Hepatocyte (in vitro differentiated cells): ENCODE data around the gene MEGF11. TPM values are rescaled to one million over a fixed set of nuclear protein-coding genes. Genes with fewer than 3 reads are reported as not detected.

ENCODE experiments used
- DNase-seq: peaks from one replicate; pipeline ENCODE4 v3.0.0-alpha.2; 2016; ENCODE audit warnings: low spot score
- H2AFZ ChIP-seq: fragments of 200-600 bp; sonication (generic); 2 replicates; pipeline ENCODE4 v1.6.0; 2016; ENCODE audit warnings: antibody characterized with exemption, mild to moderate bottlenecking
- H3K27ac ChIP-seq: fragments of 200-600 bp; sonication (generic); 2 replicates; pipeline ENCODE4 v1.5.1; 2016; ENCODE audit warnings: mild to moderate bottlenecking
- H3K27me3 ChIP-seq: fragments of 200-600 bp; sonication (generic); 2 replicates; pipeline ENCODE4 v1.6.1; 2016
- H3K36me3 ChIP-seq: fragments of 200-600 bp; sonication (generic); replicated peaks from 2 replicates; pipeline ENCODE4 v1.5.1; 2016; ENCODE audit warnings: low read depth; ENCODE audit not compliant: insufficient read depth
- H3K4me1 ChIP-seq: fragments of 200-600 bp; sonication (generic); 2 replicates; pipeline ENCODE4 v1.5.1; 2016; ENCODE audit warnings: mild to moderate bottlenecking, moderate library complexity; ENCODE audit not compliant: insufficient read depth
- H3K4me2 ChIP-seq: fragments of 200-600 bp; sonication (generic); 2 replicates; pipeline ENCODE4 v1.6.0; 2016
- H3K4me3 ChIP-seq: fragments of 200-600 bp; sonication (generic); 2 replicates; pipeline ENCODE4 v1.5.1; 2016; ENCODE audit warnings: mild to moderate bottlenecking
- H3K79me2 ChIP-seq: fragments of 200-600 bp; sonication (generic); 2 replicates; pipeline ENCODE4 v1.6.0; 2017; ENCODE audit warnings: mild to moderate bottlenecking
- H3K9me2 ChIP-seq: fragments of 200-600 bp; sonication (generic); replicated peaks from 2 replicates; pipeline ENCODE4 v1.6.0; 2017; ENCODE audit warnings: mild to moderate bottlenecking; ENCODE audit not compliant: insufficient read depth
- H3K9me3 ChIP-seq: fragments of 200-600 bp; sonication (generic); 2 replicates; pipeline ENCODE4 v1.5.1; 2016; ENCODE audit warnings: low read depth, mild to moderate bottlenecking
- H4K20me1 ChIP-seq: fragments of 200-600 bp; sonication (generic); 2 replicates; pipeline ENCODE4 v1.6.0; 2016; ENCODE audit warnings: mild to moderate bottlenecking; ENCODE audit not compliant: insufficient read depth, poor library complexity, severe bottlenecking
- CTCF ChIP-seq: fragments of 200-600 bp; sonication (generic); IDR thresholded peaks from 2 replicates; pipeline ENCODE4 v1.5.1; 2016; ENCODE audit warnings: antibody characterized with exemption, mild to moderate bottlenecking; ENCODE audit not compliant: poor library complexity
- EZH2 ChIP-seq: fragments of 200-600 bp; sonication (generic); IDR thresholded peaks from 2 replicates; pipeline ENCODE4 v1.6.1; 2016; ENCODE audit warnings: antibody characterized with exemption, mild to moderate bottlenecking, borderline replicate concordance
- EZH2phosphoT487 ChIP-seq: fragments of 200-600 bp; sonication (generic); IDR thresholded peaks from one replicate; pipeline ENCODE4 v1.6.1; 2018; ENCODE audit warnings: antibody characterized with exemption, mild to moderate bottlenecking, low read depth, moderate library complexity; ENCODE audit not compliant: unreplicated experiment, severe bottlenecking
- WGBS: methylation state at CpG from one replicate; pipeline ENCODE4 v1.1.6; 2016; ENCODE audit warnings: low lambda C conversion rate; ENCODE audit errors: missing lambda C conversion rate; 5-methylcytosine and 5-hydroxymethylcytosine counted together
- polyA plus RNA-seq: library from polyadenylated mRNA; unstranded; fragments of >200 nt; fragmentation: Nextera tagmentation; extraction: Ambion mirVana; gene quantifications from 2 replicates; pipeline ENCODE4 v1.2.1, GENCODE V29; 2016
- total RNA-seq: library from RNA; depleted of rRNA; stranded (reverse); fragments of >200 nt; gene quantifications from 2 replicates; pipeline ENCODE4 v1.2.3, GENCODE V29; 2014

Gene MEGF11
- total and polyA plus RNA-seq, 2 experiments from 2014 or later: 0.07 to 0.25 TPM

DNA sequence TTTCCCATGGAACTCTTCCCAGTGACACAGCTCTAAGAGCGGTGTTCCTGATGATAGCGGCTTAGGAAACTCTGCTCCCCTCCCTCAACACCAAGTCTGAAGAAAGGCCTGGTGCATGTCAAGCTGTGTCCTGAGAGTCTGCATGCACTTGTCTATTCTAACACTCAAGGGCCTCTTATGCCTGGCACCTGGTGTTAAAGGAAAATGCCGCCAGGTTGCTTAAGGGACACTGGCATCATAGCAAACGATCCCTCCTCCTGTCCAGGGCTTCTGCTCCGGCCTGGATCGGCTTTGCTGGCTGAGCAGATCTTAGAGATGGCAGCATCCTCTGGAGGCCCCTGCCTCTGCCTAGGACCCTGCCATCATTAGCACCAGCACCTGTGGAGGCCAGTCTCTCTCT, 121.7 kb downstream of the MEGF11 start:
- no peaks in the 10 kb centered on the region for H3K36me3 ChIP-seq
- H3K9me2 ChIP-seq: no peaks in the 10 kb centered on the region
- H3K4me2 ChIP-seq: no peak overlapping the region
- no peaks in the 10 kb centered on the region for H3K9me3 ChIP-seq
- H3K4me3 ChIP-seq: no peak overlapping the region
- no peak for DNase-seq
- H3K27me3 ChIP-seq: no peaks in the 10 kb centered on the region
- 84% methylated on average over 6 of the region's 6 CpGs for WGBS
- H2AFZ ChIP-seq: no peak overlapping the region
- no peaks in the 10 kb centered on the region for H3K4me1 ChIP-seq
- no peaks in the 10 kb centered on the region for H3K79me2 ChIP-seq
- no peaks in the 10 kb centered on the region for H4K20me1 ChIP-seq
- TF ChIP-seq EZH2phosphoT487 (no peak), EZH2 (no peak), CTCF (no peak)
- no peak overlapping the region for H3K27ac ChIP-seq

GRCh38 chr15:66131200-66131599, 122.3 kb downstream of the MEGF11 start:
- no peak for TF ChIP-seq CTCF
- TF ChIP-seq EZH2phosphoT487: no peak
- TF ChIP-seq EZH2: no peak
- no peaks in the 10 kb centered on the region for H3K27me3 ChIP-seq
- DNase-seq: no peak
- no peaks in the 10 kb centered on the region for H3K9me3 ChIP-seq
- H3K9me2 ChIP-seq: no peaks in the 10 kb centered on the region
- H2AFZ ChIP-seq: no peak overlapping the region
- H3K36me3 ChIP-seq: no peaks in the 10 kb centered on the region
- no peak overlapping the region for H3K27ac ChIP-seq
- 93% methylated on average over 4 of the region's 4 CpGs for WGBS
- H3K4me2 ChIP-seq: no peak overlapping the region
- H3K79me2 ChIP-seq: no peaks in the 10 kb centered on the region
- no peaks in the 10 kb centered on the region for H3K4me1 ChIP-seq
- no peaks in the 10 kb centered on the region for H4K20me1 ChIP-seq
- no peak overlapping the region for H3K4me3 ChIP-seq

- Histone ChIP-seq H2AFZ (no peak overlapping the region), H3K4me2 (no peak overlapping the region), H3K27me3 (no peaks in the 10 kb centered on the region), H3K79me2 (no peaks in the 10 kb centered on the region), H3K36me3 (no peaks in the 10 kb centered on the region), H3K4me3 (no peak overlapping the region), H3K9me3 (no peaks in the 10 kb centered on the region), H3K4me1 (no peaks in the 10 kb centered on the region), H4K20me1 (no peaks in the 10 kb centered on the region), H3K27ac (no peak overlapping the region), H3K9me2 (no peaks in the 10 kb centered on the region)
- DNase-seq: no peak
- no peak for TF ChIP-seq EZH2phosphoT487
- TF ChIP-seq CTCF: no peak
- TF ChIP-seq EZH2: no peak
- 62% methylated on average over 3 of the region's 3 CpGs for WGBS
Observed at GRCh38 chr15:66130496-66131034, 123.0 kb downstream of the MEGF11 start.
